NCI-H510A treated with DMSO at 0.1 percent for 48 hours (cell line): ENCODE measurements around the gene CHDH.

Experiments used
- DNase-seq: peaks from one replicate; lab custom pipeline; 2025; lab: John Stamatoyannopoulos, UW

CHDH gene

DNA sequence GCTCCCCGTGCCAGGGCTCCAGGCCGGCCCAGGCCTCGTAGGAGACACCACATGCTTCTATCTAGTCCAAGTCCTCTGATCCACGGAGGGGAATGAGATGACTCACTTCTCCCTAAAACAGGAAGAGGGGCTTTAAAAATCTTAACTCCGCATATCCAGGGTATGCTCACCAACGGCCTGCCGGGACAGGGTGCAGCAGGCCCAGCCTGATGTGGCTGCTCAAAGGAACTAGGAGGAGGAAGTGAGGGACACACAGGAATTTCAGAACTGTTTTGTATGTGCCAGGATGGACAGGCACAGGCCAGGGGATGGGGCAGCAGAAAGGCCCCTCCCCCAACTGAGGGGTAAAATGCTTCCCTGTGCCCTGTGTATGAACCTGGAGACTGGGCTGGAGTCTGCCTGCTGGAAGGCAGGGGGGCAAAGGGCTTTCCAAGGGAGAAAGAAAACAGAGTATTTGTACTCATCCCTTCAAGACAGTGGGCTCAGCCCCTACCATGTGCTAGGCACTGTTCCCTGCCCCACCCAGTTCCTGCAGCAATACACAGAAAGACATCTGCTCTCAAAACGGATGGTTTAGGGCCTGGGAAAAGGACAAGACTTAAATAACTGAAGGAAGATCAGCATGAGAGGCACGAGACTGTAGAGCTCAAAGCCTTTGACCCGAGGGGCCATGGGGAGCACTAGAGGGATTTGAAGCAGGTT is 22.1 kb downstream of the CHDH start:
- no peak for DNase-seq

DNA sequence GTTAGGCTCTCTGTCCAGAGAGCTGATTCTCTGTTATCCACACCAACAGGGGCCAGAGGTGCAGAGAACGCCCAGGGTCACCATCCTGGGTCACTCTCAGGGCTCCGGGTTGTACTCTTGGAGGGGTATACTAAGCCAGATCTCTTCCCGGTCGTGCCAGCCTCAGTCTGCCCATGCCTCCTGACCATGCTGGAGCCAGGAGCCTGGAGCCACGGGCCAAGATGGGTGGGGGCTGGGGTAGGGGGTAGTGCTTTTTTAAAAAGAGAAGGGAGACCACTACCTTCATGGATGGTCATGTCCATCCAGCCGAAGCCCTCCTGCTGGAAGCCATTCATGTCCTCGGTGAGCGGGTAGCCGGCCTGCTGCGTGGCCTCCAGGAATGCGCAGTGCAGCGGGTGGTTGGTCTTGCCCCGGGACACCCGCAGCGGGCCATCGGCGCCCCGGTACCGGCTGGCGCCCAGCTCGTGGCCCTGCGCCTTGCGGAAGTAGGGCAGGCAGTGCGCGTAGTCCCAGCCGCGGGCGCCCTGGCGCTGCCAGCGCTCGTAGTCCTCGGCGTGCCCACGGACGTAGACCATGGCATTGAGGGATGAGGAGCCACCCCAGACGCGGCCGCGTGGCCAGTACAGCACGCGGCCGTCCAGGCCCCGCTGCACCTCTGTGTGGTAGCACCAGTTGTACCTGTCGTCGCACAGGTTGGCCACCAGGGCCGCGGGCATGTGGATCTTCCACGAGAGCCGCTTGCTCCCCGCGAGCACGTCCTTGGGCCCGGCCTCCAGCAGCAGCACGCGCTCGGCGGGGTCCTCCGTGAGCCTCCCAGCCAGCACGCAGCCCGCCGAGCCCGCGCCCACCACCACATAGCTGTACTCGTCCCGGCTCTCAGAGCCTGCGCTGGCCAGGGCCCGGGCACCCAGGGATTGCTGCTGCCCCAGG is 22.9 kb downstream of the CHDH start:
- no peak for DNase-seq

DNA sequence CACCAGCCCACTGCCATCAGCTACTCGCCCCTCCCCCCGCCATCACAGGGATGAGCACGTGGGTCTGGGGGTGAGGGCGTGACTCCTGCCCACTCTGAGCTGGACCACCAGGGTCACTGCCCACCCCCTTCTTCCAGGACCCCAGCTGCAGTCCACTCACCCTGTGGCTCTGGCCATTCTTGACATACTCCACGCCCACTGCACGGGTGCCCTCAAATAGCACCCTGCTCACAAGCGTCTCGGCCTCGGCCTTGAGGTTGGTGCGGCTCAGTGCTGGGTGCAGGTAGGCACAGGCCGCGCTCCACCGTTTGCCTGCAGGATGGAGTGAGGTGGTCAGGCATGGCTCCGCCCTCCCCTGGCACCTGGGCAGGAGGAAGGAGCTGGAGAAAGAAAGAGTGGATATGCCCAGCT is 23.9 kb downstream of the CHDH start:
- no peak for DNase-seq

DNA sequence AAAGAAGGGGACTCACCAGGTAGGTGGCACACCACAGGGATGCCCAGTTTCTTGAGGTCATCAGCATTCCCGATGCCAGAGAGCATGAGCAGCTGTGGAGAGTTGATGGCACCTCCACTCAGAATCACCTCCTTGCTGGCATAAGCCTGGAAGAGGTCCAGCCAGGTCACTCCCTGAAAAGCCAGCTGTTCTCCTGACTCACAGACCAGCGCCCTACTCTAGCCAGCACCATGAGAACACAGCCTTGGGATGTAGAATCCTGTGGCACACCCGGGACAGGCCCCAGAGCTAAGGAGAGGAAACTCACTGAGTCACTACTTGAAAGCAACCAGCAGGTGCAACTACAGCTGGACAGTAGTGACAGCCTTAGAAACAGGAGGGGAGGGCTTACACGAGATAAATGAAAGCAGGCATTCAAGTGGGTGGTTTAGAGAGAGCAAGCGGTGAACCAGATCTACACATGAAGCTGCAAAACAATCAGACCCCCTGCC is 24.5 kb downstream of the CHDH start:
- peak; percentile 50 for DNase-seq

DNA sequence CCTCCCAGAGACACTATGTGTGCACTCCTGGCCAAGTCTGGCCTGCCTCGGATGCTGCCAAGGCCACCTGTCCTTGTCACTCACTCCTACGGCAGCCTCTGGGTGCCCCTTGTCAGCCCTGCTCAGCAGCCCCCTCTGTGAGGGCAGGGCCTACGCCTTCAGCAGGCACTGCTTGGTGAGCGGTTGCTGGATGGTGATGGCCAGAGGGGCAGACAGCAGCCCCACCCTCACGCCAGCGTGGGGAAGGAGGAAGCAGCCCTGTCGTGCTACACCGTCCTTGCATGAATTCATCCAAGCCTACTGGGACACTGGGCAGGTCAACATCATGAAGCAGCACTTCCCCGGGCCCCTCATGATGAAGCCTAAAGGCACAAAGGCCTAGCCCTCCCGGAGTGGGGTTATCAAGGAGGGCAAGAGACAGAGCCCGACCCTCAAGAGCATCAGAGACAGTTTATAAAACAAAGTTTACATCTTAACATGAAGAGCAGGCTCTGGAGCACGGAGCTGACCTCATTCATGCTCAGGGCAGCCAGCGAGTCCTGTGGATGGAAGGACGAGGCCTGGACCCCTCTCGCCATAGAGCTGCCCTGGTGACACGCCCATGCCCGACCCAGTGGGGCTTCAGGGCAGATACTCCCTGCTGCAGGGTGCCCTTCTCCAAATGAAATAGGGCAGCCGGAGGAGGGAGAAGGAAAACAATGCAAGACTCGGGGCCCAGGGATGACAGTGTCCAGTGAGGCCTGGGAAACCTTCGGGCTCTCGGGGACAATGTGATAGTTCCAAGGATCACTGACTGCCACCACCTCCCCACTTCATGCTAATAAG is 25.3 kb downstream of the CHDH start:
- DNase-seq = no peak

DNA sequence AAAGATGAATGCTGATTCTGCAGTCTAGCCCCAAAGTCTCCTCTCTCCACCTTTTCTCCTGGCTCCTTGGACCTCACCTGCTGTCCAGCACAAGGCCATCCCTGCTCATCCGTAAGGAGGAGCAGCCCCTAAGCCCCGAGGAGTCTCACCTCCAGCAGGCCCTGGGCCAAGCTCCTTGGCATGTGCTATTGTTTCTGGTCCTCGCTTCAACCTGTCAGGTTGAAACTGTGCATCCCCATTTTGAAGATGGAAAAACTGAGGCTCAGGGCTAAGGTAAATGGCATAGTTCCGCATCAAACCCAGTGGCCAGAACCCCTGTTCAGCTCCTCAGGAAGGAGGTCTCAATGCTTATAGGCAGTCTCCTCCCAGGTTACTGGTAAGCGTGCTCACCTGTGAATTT is 26.1 kb downstream of the CHDH start:
- DNase-seq = no peak

DNA sequence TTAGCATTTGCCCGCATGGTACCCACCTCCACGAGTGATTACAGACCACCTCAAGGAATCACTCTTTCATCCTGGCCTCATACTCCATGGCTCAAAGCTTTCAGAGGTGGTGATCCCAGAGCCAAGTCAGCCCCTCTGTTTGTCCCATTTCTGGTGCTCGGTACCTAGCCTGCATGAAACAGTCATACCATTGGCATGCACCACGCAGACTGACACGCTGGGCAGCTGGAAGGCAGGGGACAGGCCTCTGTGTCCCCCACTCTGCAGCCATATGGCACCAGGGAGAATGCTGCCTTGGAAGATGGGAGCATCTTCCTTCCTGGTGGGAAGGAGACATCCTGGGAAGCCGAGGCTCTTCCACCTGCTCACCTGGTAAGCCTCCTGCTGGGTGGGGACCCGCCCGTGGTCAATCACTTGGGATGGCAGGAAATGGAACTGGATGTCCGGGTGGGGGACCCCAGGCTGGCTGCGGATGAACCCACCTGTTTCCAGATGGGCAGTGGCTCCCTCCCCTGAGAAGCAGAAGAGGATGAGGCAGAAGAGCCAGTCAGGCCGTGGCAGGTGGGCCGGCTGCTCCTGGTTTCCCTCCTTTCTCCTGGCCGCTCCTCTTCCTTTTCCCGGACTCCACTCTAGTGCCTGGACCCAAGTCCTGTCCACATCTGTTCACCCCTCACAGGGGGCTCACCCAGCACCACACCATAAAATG is 26.9 kb downstream of the CHDH start:
- DNase-seq = no peak

DNA sequence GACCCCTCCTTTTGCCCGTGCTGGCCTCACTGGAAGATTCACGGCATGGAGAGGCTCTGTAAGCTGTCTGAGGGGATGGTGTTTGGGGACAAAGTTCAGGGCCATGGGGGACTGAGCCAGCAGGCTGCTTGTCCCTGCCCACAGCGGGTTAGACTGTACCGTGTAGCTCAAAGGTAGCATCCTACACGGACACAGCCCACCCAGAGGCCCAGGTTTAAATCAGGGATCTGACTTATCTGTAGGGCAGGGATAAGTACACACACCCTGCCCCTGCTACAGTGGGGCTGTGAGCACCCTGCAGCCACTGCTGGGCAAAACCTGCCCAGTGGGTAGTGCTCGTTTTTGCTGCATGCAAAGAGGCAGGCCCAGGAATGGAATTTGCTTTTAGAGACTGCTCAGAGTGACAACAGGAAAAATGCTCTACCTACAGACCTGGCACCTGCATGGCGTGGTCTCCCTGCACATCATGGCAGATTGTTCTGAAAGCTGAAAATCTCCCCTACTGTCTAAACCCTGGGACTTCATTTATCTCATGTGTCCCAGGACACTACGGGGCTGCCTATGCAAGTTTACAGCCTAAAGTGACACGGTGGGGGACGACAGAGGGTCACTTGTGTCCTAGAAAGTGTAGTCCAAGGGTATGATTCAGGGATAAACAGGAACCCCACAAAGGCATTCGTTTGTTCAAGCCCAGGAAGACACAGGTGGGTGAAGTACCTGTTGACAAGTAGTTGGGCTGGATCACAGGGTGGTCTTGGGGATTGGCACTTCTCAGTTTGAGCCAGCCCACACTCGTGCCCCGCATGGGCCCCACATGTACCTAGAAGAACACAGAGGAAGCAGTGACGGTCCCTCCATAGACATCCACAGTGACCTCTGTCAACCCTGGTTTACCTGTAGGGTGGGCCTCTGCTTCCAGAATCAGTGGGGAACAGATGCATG is 27.7 kb downstream of the CHDH start:
- DNase-seq = no peak

DNA sequence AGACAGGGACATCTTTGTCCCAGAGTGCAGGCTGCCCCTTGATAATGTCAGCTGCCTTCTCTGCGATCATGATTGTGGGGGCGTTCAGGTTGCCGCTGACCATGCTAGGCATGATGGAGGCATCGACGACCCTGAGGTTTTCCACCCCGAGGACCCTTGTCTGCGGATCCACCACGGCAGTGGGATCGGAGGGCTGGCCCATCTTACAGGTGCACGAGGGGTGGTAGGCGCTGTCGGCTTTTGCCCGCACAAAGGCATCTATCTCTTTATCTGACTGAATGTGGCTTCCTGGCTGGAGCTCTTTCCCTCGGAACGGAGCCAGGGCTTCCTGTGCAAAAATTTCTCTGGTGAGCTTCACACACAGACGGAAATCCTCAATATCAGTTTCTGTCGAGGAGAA is 28.4 kb downstream of the CHDH start:
- DNase-seq = no peak

DNA sequence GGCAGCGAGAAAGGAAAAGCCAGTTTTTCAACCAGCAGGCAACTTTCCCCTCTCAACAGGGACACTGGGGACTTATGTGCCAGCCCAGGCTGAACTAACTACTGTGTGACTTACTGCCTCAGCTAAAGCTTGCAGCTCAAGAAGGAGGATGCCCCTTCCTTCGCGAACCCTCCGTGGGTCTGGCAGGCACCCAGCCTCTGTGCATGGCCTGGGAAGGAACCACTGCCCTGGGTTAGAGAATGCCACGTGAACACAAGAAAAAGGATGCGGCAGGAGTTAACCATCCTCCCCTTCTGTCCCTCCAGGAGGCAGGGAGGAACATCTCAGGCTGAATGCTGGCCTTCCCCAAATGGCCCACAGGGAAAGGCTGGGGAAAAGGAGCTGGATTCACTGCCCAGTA is 29.0 kb downstream of the CHDH start:
- DNase-seq = no peak

DNA sequence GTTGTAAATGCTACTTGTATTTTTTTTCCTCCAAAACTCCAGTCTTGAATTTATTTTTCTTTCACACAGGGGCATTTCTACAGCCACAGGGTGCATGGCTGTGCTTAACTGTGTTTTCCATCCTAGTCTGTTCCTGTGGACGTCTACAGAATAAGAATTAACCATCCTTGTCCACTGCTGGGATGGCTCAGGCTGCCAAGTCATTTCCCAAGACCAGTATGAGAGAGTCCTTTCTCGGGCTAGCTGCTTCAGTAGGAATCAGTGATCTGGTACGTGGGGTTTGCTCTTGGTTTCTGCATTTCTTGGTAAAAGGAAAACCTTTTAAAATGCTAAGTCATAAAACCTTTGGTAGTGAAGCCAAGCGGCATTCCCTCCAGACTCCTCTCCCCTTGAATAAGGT is 29.8 kb downstream of the CHDH start:
- no peak for DNase-seq

DNA sequence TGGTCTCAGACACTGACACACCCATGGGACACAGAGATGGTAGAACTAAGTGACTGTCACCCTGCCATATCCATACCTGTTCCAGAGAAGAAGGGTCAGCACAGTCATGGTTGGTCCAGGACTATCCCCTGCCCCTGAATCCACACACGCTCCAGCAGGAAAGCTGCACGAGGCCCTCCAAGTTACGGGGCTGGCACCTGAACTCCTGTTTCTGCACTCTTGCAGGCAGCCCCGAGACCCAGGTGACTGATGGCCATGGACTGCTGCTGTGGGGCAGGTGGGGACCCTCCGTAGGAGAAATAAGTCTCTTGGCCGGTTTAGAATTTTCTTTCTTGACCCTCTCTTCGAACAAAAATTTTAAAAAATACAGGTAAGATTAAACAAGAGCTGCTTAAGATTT is 30.6 kb downstream of the CHDH start:
- DNase-seq = no peak

DNA sequence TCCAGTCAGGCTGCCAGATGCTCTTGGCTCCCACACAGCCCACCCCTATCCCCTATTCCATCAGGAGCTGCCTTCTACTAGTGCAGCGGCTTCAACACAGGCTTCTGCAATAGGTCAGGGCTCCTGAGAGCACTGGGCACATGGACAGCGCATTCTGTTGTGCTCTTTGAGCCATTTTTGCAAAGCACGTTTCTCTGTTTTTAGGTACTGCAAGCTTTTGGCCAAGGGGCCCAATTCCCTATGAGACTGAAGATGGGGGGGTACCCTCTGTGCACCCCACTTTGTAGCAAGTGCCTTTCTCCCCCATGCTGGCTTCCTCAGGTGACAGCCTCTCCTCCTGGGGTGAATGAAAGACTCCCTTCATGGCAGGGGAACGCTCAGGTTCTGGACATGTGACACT is 31.2 kb downstream of the CHDH start:
- no peak for DNase-seq

DNA sequence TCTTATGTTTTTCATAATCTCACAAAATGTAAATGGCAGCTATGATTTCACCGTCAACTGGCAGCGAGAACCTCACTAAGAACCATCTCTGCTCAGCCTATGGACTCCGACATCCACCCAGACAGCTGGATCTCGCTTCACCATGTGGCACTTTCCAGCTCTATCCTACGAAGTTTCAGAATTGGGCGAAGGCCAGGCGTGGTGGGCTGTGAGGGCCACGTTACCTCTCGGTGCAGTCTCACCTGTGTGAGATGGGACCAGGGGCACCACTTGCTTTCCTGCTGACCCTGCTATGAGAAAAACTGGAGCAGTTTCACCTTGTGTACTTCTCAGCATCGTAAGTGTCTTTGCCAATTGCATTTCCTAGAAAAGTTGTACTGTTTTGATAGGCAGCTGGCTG is 32.3 kb downstream of the CHDH start:
- no peak for DNase-seq

DNA sequence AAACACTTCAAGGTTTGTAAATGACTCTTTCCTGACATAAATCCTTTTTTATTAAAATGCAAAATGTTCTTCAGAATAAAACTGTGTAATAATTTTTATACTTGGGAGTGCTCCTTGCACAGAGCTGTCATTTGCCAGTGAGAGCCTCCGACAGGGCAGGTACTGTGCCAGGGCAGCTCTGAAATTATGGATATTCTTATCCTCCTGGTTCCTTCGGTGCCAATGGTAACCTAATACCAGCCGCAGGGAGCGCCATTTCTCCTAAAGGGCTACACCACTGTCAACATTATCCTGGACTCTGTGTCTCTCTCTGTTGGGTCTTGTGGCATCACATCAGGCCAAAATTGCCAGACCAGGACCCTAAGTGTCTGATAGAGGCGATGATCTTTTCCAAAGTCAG is 33.0 kb downstream of the CHDH start:
- no peak for DNase-seq

DNA sequence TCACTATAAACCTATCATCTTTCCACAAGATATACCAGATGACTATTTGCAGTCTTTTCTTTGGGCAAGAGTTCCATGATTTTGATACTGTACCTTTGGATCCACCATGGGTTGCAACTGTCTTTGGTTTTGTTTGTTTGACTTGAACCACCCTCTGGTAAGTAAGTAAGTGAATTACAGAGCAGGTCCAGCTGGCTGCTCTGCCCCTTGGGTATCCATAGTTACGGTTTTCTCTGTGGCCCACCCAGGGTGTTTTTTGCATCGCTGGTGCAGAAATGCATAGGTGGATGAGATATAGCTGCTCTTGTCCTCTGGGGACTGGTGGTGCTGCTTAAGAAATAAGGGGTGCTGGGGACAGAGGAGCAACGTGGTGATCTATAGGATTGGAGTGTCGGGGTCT is 33.8 kb downstream of the CHDH start:
- no peak for DNase-seq

DNA sequence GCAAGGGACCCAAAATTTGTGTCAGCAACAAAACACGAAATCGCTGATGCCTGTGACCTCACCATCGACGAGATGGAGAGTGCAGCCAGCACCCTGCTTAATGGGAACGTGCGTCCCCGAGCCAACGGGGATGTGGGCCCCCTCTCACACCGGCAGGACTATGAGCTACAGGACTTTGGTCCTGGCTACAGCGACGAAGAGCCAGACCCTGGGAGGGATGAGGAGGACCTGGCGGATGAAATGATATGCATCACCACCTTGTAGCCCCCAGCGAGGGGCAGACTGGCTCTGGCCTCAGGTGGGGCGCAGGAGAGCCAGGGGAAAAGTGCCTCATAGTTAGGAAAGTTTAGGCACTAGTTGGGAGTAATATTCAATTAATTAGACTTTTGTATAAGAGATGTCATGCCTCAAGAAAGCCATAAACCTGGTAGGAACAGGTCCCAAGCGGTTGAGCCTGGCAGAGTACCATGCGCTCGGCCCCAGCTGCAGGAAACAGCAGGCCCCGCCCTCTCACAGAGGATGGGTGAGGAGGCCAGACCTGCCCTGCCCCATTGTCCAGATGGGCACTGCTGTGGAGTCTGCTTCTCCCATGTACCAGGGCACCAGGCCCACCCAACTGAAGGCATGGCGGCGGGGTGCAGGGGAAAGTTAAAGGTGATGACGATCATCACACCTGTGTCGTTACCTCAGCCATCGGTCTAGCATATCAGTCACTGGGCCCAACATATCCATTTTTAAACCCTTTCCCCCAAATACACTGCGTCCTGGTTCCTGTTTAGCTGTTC is 34.9 kb downstream of the CHDH start:
- DNase-seq = no peak

DNA sequence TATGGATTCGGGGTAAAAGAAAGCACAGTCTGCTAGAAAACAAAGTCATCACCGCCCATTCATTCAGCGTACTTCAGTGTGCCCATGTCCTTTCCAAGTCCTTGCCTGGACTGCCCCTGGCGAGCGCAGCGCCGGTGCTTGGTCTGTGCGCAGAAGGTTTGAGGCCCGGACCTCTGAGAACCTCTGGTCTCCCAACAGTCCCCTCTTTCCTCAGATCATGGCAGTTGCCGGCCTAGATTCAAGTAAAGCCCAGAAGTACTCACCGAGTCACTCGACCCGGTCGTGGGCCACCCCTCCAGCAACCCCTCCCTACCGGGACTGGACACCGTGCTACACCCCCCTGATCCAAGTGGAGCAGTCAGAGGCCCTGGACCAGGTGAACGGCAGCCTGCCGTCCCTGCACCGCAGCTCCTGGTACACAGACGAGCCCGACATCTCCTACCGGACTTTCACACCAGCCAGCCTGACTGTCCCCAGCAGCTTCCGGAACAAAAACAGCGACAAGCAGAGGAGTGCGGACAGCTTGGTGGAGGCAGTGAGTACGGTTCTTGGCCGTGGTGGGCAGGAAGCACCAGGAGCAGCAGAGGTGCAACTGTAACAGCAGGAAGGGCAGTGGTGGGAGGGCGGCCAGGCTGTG is 36.3 kb downstream of the CHDH start:
- DNase-seq = no peak

DNA sequence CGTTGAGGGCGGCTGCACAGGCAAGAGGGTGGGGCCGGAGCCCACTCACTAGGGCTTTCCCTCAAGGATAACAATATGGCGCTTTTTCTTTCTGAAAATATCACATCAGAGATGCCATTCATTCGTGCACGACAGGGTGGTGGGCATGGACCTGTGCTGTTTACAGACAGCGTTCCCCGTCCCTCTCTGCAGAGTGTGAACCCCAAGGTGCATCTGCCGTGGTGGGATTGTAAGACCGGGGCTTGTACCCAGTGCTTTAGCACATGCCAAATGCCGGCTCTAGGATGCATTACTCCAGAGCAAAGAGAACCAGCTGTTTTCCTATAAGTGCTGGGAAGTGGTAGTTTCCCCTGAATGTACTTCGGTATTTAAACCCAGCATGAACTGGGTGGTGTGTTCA is 37.0 kb downstream of the CHDH start:
- no peak for DNase-seq
